Mesenchymal stem cell (in vitro differentiated cells and primary cell): ENCODE results near the gene GPANK1.

Source experiments
- DNase-seq: peaks from one replicate; pipeline ENCODE4 v3.0.0-alpha.2; 2013
- H2AFZ ChIP-seq: one replicate; pipeline ENCODE4 v1.6.1; 2013; ENCODE audit warnings: low read depth, mild to moderate bottlenecking, control low read depth, inconsistent platforms, low read length, moderate library complexity
- H2AK5ac ChIP-seq: 2 replicates; pipeline ENCODE4 v1.6.1; 2013; ENCODE audit warnings: low read length, moderate library complexity, mild to moderate bottlenecking, inconsistent platforms; ENCODE audit not compliant: severe bottlenecking
- H2BK120ac ChIP-seq: one replicate; pipeline ENCODE4 v1.6.1; 2013; ENCODE audit warnings: low read depth, mild to moderate bottlenecking, inconsistent platforms, low read length, moderate library complexity
- H2BK12ac ChIP-seq, 2 experiments: one replicate each; pipeline ENCODE4 v1.6.1; 2013; ENCODE audit warnings: inconsistent platforms in 2 of 2, low read length in 2 of 2, mild to moderate bottlenecking in 2 of 2, moderate library complexity in 2 of 2, control low read depth in 1 of 2
- H2BK15ac ChIP-seq: one replicate; pipeline ENCODE4 v1.6.1; 2013; ENCODE audit warnings: mild to moderate bottlenecking, low read depth, inconsistent platforms; ENCODE audit not compliant: poor library complexity, severe bottlenecking
- H2BK5ac ChIP-seq: 2 replicates; pipeline ENCODE4 v1.6.1; 2013; ENCODE audit warnings: low read depth, mild to moderate bottlenecking, low read length, control low read depth, inconsistent platforms; ENCODE audit not compliant: poor library complexity, severe bottlenecking
- H3K14ac ChIP-seq, 2 experiments: one replicate each; pipeline ENCODE4 v1.6.1; 2013; ENCODE audit warnings: inconsistent platforms in 2 of 2, low read length in 2 of 2, control low read depth in 1 of 2, mild to moderate bottlenecking in 1 of 2, moderate library complexity in 1 of 2
- H3K18ac ChIP-seq, 2 experiments: one replicate each; pipeline ENCODE4 v1.6.1; 2013; ENCODE audit warnings: inconsistent platforms in 2 of 2, low read length in 2 of 2, control low read depth in 1 of 2, low read depth in 1 of 2, mild to moderate bottlenecking in 1 of 2
- H3K23ac ChIP-seq, 2 experiments: one replicate each; pipeline ENCODE4 v1.6.1; 2013; ENCODE audit warnings: inconsistent platforms in 2 of 2, low read length in 2 of 2, mild to moderate bottlenecking in 2 of 2, moderate library complexity in 2 of 2, control low read depth in 1 of 2
- H3K27ac ChIP-seq: 2 replicates; pipeline ENCODE4 v1.5.1; 2013; ENCODE audit warnings: mild to moderate bottlenecking, moderate library complexity, low read length, control low read depth, inconsistent platforms; ENCODE audit not compliant: poor library complexity, severe bottlenecking
- H3K27me3 ChIP-seq, 2 experiments: 2 replicates each; pipeline versions ENCODE4 v1.6.1 to v1.7.0; 2013; ENCODE audit warnings: low read length in 2 of 2, mild to moderate bottlenecking in 2 of 2, moderate library complexity in 2 of 2, control low read depth in 1 of 2, inconsistent platforms in 1 of 2; ENCODE audit not compliant: control insufficient read depth in 1 of 2, insufficient read depth in 1 of 2
- H3K36me3 ChIP-seq, 2 experiments: 2 replicates each; pipeline versions ENCODE4 v1.6.1 to v1.7.0; 2013; ENCODE audit warnings: low read length in 2 of 2, control low read depth in 1 of 2, inconsistent platforms in 1 of 2, low read depth in 1 of 2, mild to moderate bottlenecking in 1 of 2; ENCODE audit not compliant: insufficient read depth in 2 of 2, control insufficient read depth in 1 of 2
- H3K4ac ChIP-seq, 2 experiments: one replicate each; pipeline ENCODE4 v1.6.1; 2013; ENCODE audit warnings: inconsistent platforms in 2 of 2, low read length in 2 of 2, mild to moderate bottlenecking in 2 of 2, moderate library complexity in 2 of 2, control low read depth in 1 of 2, low read depth in 1 of 2
- H3K4me1 ChIP-seq: 2 replicates; pipeline ENCODE4 v1.6.1; 2013; ENCODE audit warnings: low read depth, low read length, control low read depth; ENCODE audit not compliant: control insufficient read depth, insufficient read depth
- H3K4me2 ChIP-seq: 2 replicates; pipeline ENCODE4 v1.6.1; 2013; ENCODE audit warnings: low read length, mild to moderate bottlenecking, inconsistent platforms; ENCODE audit not compliant: poor library complexity, severe bottlenecking
- H3K4me3 ChIP-seq, 2 experiments: 2 replicates each; pipeline versions ENCODE4 v1.5.1 to v1.7.0; 2013; ENCODE audit warnings: low read length in 2 of 2, mild to moderate bottlenecking in 2 of 2, control low read depth in 1 of 2, low read depth in 1 of 2; ENCODE audit not compliant: insufficient read depth in 1 of 2
- H3K79me1 ChIP-seq: replicated peaks from 2 replicates; pipeline ENCODE4 v1.6.1; 2013; ENCODE audit warnings: mild to moderate bottlenecking, control low read depth, low read length, inconsistent platforms; ENCODE audit not compliant: poor library complexity, severe bottlenecking
- H3K9ac ChIP-seq: 2 replicates; pipeline ENCODE4 v1.7.0; 2013; ENCODE audit warnings: mild to moderate bottlenecking, low read length, moderate library complexity
- H3K9me3 ChIP-seq: 2 replicates; pipeline ENCODE4 v1.7.0; 2013; ENCODE audit warnings: mild to moderate bottlenecking, low read length; ENCODE audit not compliant: control insufficient read depth
- H4K8ac ChIP-seq: one replicate; pipeline ENCODE4 v1.6.1; 2013; ENCODE audit warnings: inconsistent platforms, mild to moderate bottlenecking, low read length, moderate library complexity
- H4K91ac ChIP-seq: one replicate; pipeline ENCODE4 v1.6.1; 2013; ENCODE audit warnings: mild to moderate bottlenecking, low read length, inconsistent platforms
- WGBS: methylation state at CpG from one replicate; pipeline ENCODE4 v1.1.7; 2013; ENCODE audit warnings: mixed read lengths; 5-methylcytosine and 5-hydroxymethylcytosine counted together

Gene GPANK1

GRCh38 chr6:31629014-31629413 lies 35.8 kb downstream of the GPANK1 start:
- Histone ChIP-seq H3K79me1 (peaks cover 22% of the 10 kb centered on the region), H2AFZ (no peak overlapping the region), H2BK15ac (no peak overlapping the region), H3K36me3 (peaks cover 96 to 100% of the 10 kb centered on the region in 2 experiments), H3K4me3 (no peak overlapping the region), H3K27me3 (no peaks in the 10 kb centered on the region), H3K9me3 (no peaks in the 10 kb centered on the region), H3K18ac (no peak overlapping the region), H3K14ac (no peak overlapping the region), H3K4me2 (no peak overlapping the region), H2AK5ac (no peak overlapping the region), H4K91ac (no peak overlapping the region), H3K23ac (no peak overlapping the region), H4K8ac (no peak overlapping the region), H3K9ac (no peak overlapping the region), H2BK5ac (no peak overlapping the region), H3K4me1 (peaks cover 3% of the 10 kb centered on the region), H2BK120ac (no peak overlapping the region), H3K4ac (no peak overlapping the region), H3K27ac (no peak overlapping the region), H2BK12ac (no peak overlapping the region)
- 96% methylated on average over 6 of the region's 7 CpGs for WGBS
- DNase-seq: no peak

DNA sequence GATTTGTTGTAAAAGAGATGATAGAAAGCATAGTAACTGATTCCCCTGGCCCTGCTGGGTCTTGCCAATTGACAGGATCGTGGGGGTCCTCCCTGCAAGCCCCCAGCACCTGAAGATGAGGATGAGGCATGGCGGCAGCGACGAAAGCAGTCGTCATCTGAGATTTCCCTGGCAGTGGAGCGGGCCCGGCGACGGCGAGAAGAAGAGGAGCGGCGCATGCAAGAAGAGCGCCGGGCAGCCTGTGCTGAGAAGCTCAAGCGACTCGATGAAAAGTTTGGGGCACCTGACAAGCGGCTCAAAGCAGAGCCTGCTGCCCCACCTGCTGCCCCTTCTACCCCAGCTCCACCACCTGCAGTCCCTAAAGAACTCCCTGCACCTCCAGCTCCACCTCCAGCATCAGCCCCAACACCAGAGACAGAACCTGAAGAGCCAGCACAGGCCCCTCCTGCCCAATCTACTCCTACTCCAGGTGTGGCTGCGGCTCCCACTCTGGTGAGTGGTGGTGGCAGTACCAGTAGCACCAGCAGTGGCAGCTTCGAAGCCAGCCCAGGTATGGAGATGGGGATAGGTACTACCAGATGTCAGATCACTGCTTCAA lies 37.0 kb downstream of the GPANK1 start:
- Histone ChIP-seq H3K79me1 (peaks cover 18% of the 10 kb centered on the region), H2BK12ac (no peak overlapping the region), H3K23ac (no peak overlapping the region), H3K4me2 (no peak overlapping the region), H4K8ac (no peak overlapping the region), H2BK5ac (no peak overlapping the region), H3K18ac (no peak overlapping the region), H2BK15ac (no peak overlapping the region), H2AK5ac (no peak overlapping the region), H3K14ac (no peak overlapping the region), H3K36me3 (peaks cover 93 to 98% of the 10 kb centered on the region in 2 experiments), H3K27me3 (no peaks in the 10 kb centered on the region), H3K4ac (no peak overlapping the region), H2BK120ac (no peak overlapping the region), H3K27ac (no peak overlapping the region), H3K4me3 (no peak overlapping the region), H3K9me3 (no peaks in the 10 kb centered on the region), H4K91ac (no peak overlapping the region), H2AFZ (no peak overlapping the region), H3K9ac (no peak overlapping the region), H3K4me1 (peaks cover 7% of the 10 kb centered on the region)
- no peak for DNase-seq
- WGBS: 99% methylated on average over 19 of the region's 19 CpGs

GRCh38 chr6:31626952-31627351 lies 37.8 kb downstream of the GPANK1 start:
- no peak for DNase-seq
- Histone ChIP-seq H3K9ac (no peak overlapping the region), H3K18ac (no peak overlapping the region), H3K27me3 (no peaks in the 10 kb centered on the region), H2BK120ac (no peak overlapping the region), H3K4me1 (peaks cover 10% of the 10 kb centered on the region), H3K9me3 (no peaks in the 10 kb centered on the region), H4K8ac (no peak overlapping the region), H3K4ac (no peak overlapping the region), H2AFZ (no peak overlapping the region), H3K36me3 (peaks cover 88 to 93% of the 10 kb centered on the region in 2 experiments), H2AK5ac (no peak overlapping the region), H3K27ac (no peak overlapping the region), H3K79me1 (peaks cover 16% of the 10 kb centered on the region), H2BK12ac (no peak overlapping the region), H4K91ac (no peak overlapping the region), H2BK15ac (no peak overlapping the region), H3K4me3 (no peak overlapping the region), H3K23ac (no peak overlapping the region), H2BK5ac (no peak overlapping the region), H3K14ac (no peak overlapping the region), H3K4me2 (no peak overlapping the region)
- 98% methylated on average over 5 of the region's 10 CpGs for WGBS

- no peak overlapping the region for H4K8ac ChIP-seq
- no peak for DNase-seq
- H3K4me3 ChIP-seq: no peak overlapping the region
- H3K9ac ChIP-seq: no peak overlapping the region
- no peak overlapping the region for H2AK5ac ChIP-seq
- no peak overlapping the region for H3K18ac ChIP-seq
- WGBS: 100% methylated on average over 9 of the region's 10 CpGs
- peaks cover 10% of the 10 kb centered on the region for H3K4me1 ChIP-seq
- no peak overlapping the region for H3K4me2 ChIP-seq
- peaks cover 59 to 65% of the 10 kb centered on the region in 2 experiments for H3K36me3 ChIP-seq
- no peak overlapping the region for H2BK12ac ChIP-seq
- peaks cover 12% of the 10 kb centered on the region for H3K79me1 ChIP-seq
- no peak overlapping the region for H3K4ac ChIP-seq
- no peak overlapping the region for H2BK120ac ChIP-seq
- H3K23ac ChIP-seq: peak overlapping the region in 1 of 2 experiments; percentile 57
- H4K91ac ChIP-seq: no peak overlapping the region
- no peak overlapping the region for H2BK5ac ChIP-seq
- no peaks in the 10 kb centered on the region for H3K27me3 ChIP-seq
- H3K14ac ChIP-seq: no peak overlapping the region
- H2AFZ ChIP-seq: no peak overlapping the region
- H3K27ac ChIP-seq: no peak overlapping the region
- H3K9me3 ChIP-seq: no peaks in the 10 kb centered on the region
- no peak overlapping the region for H2BK15ac ChIP-seq
Measured at GRCh38 chr6:31624070-31624469, 40.7 kb downstream of the GPANK1 start.
